Activated CD8-positive, alpha-beta T cell treated with anti-CD3 and anti-CD28 coated beads for 36 hours (primary cell): ENCODE measurements around the gene STUM. TPM values are rescaled to one million over a fixed set of nuclear protein-coding genes. Genes with fewer than 3 reads are reported as not detected.

Experiments
- ATAC-seq: fragments of 200-7000 bp; cut with Tn5 transposase; one replicate; pipeline ENCODE4 v1.10.0; 2021; ENCODE audit warnings: mild to moderate bottlenecking, moderate library complexity
- CTCF ChIA-PET: fragments of 350-600 bp; sonication (Branson Sonifier 250); formaldehyde crosslinking; loops from one replicate; lab custom pipeline; 2021; ENCODE audit warnings: antibody characterized with exemption; lab: Charles Lee
- POLR2A ChIA-PET: fragments of 350-600 bp; sonication (Branson Sonifier 250); formaldehyde crosslinking; loops from one replicate; lab custom pipeline; 2021; ENCODE audit warnings: antibody characterized with exemption; lab: Charles Lee
- DNase-seq: peaks from one replicate; pipeline ENCODE4 v3.0.0-alpha.2; 2020
- H3K27ac Mint-ChIP-seq: one replicate; pipeline ENCODE4 v1.8.0; 2021; ENCODE audit warnings: mild to moderate bottlenecking, mixed read lengths
- H3K27me3 Mint-ChIP-seq: one replicate; pipeline ENCODE4 v1.8.0; 2021; ENCODE audit warnings: mixed read lengths
- H3K36me3 Mint-ChIP-seq: one replicate; pipeline ENCODE4 v1.8.0; 2021; ENCODE audit warnings: low read depth, mixed read lengths
- H3K4me1 Mint-ChIP-seq: one replicate; pipeline ENCODE4 v1.8.0; 2021; ENCODE audit warnings: low read depth, mixed read lengths
- H3K4me3 Mint-ChIP-seq: one replicate; pipeline ENCODE4 v1.8.0; 2021; ENCODE audit warnings: mild to moderate bottlenecking, moderate library complexity, mixed read lengths
- H3K9me3 Mint-ChIP-seq: one replicate; pipeline ENCODE4 v1.8.0; 2021; ENCODE audit warnings: mixed read lengths
- CTCF ChIP-seq: fragments of 200-600 bp; IDR thresholded peaks from one replicate; pipeline ENCODE4 v1.8.0; 2022; ENCODE audit warnings: antibody characterized with exemption, mild to moderate bottlenecking
- intact Hi-C: fragments of 100-400 bp; cut with micrococcal nuclease; formaldehyde crosslinking; loops from one replicate; pipeline ENCODE4 v1.10.0; 2022
- total RNA-seq, 2 experiments: library from RNA; stranded (reverse); gene quantifications; one replicate each; pipeline ENCODE4 v1.2.3, GENCODE V29; 2021

Gene STUM
- total RNA-seq, 2 experiments from 2014 or later: not detected

DNA sequence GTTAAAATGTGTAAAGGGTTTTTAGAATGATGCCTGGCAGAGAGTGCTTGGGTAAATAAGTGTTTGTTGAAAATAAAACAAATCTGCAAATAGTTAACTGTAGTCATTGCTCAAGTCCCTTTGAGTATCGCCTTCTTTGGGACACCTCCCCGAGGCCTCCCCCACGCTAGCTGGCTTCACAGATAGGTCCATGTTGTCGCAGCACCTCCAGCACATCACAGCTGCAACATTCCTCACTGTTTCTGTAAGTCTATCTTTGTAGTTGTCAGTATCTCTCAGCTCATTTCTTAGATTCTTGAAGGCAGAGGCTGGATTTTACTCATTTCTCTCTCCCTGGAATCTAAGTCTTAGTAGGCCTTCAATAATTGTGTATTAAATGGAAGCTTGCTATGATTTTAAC, 1.6 kb upstream of the STUM start:
- DNase-seq (no peak), ATAC-seq (no peak)
- TF ChIP-seq CTCF: no peak
- ChIA-PET CTCF (interaction anchor here (0.6 to 4.9 kb wide), 17 partner anchors 8 to 139 kb away, joined by 3 to 23 read pairs (median 5); partner anchors contain the start of gene PARP1), POLR2A (interaction anchor here (1.1 kb wide), 1 partner anchor 139 kb away, joined by 3 read pairs; the partner anchor contains the start of gene PARP1)
- H3K9me3 Mint-ChIP-seq: no peaks in the 10 kb centered on the region
- peaks cover 43% of the 10 kb centered on the region for H3K27me3 Mint-ChIP-seq
- intact Hi-C loops: loop anchor here (5.0 to 10.0 kb wide), 2 partner anchors 60 to 122 kb away; no protein-coding TSS in a partner anchor
- H3K27ac Mint-ChIP-seq: no peak overlapping the region
- H3K4me3 Mint-ChIP-seq: no peak overlapping the region
- H3K36me3 Mint-ChIP-seq: no peaks in the 10 kb centered on the region
- H3K4me1 Mint-ChIP-seq: peaks cover 13% of the 10 kb centered on the region

DNA sequence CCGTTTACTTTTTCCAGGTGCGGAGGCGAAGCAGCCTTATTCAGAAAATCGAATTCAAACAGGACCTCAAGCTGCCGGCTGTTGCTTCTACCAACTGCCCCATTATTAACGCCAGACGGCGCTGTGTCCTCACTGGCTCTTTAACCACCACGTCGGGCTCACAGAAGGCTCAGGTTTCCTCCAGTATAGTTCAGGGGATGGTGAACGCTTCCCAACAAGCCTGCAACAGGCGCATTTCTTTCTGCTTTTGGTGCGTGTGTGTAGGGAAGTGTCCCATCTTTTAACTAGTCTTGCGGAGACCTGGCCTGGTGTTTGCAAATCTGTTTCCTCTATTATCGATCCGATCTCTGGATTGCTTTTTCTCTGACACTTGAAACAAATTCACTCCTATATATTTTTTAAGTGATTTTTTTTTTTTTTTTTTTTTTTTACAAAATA, 791 bp upstream of the STUM start:
- Mint-ChIP-seq H3K4me1 (peaks cover 13% of the 10 kb centered on the region), H3K9me3 (no peaks in the 10 kb centered on the region), H3K36me3 (no peaks in the 10 kb centered on the region), H3K27ac (no peak overlapping the region), H3K4me3 (no peak overlapping the region), H3K27me3 (peaks cover 43% of the 10 kb centered on the region)
- peak; percentile 66 for ATAC-seq
- intact Hi-C loops: loop anchor here (5.0 to 10.0 kb wide), 2 partner anchors 60 to 123 kb away; no protein-coding TSS in a partner anchor
- ChIA-PET POLR2A (no interaction called here), CTCF (interaction anchor here (0.6 to 4.9 kb wide), 19 partner anchors 8 to 168 kb away, joined by 3 to 23 read pairs (median 5); partner anchors contain the start of gene PARP1)
- peak; percentile 71 for TF ChIP-seq CTCF
- DNase-seq: peak; percentile 83

GRCh38 chr1:226549094-226549936, 751 bp downstream of the STUM start:
- DNase-seq (peak; percentile 20), ATAC-seq (peak; percentile 12)
- intact Hi-C loops: loop anchor here (5.0 to 10.0 kb wide), 2 partner anchors 58 to 125 kb away; no protein-coding TSS in a partner anchor
- ChIA-PET POLR2A (no interaction called here), CTCF (interaction anchor here (0.8 to 4.9 kb wide), 12 partner anchors 16 to 428 kb away, joined by 3 to 23 read pairs (median 5); partner anchors contain the start of gene PARP1)
- no peaks in the 10 kb centered on the region for H3K36me3 Mint-ChIP-seq
- peak overlapping the region; percentile 49 for H3K4me3 Mint-ChIP-seq
- H3K27ac Mint-ChIP-seq: no peak overlapping the region
- peaks cover 13% of the 10 kb centered on the region for H3K4me1 Mint-ChIP-seq
- H3K27me3 Mint-ChIP-seq: peaks cover 49% of the 10 kb centered on the region
- H3K9me3 Mint-ChIP-seq: no peaks in the 10 kb centered on the region
- no peak for TF ChIP-seq CTCF

DNA sequence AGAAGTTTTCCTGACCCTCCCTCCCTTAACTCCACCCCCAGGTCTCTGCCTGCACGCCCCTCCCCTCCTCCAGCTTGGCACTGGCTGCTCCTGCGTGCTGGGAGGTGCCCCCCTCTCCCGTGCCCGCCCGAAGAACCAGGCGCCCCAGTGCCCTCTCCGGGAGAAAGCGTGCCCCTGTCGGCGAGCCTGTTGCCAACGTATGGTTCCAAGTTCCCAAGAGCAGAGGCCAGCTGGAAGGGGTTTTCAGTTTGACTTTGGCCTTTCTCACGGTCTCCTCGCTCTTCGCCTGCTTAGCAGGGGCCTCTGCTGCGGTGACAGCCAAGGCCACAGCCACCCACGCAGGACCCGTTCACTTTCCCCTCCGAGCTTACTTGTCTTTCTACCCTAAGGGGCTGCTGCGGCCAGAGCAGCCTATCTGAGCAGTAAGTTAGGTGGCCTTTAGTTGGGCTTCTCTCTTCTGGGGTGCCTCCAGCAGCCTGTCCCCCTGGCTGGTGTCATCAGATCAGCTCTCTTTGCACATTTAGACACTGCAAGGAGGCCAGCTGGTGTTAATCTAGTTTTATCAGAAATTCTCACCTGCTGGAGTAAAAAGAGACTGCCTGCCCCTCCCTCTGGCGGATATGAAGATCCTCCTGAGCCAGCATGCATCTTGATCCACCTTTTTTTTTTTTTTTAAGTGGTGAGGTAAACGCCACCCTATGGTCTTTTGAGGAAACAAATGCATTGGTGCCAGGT, 1.5 kb downstream of the STUM start:
- H3K27me3 Mint-ChIP-seq: peaks cover 52% of the 10 kb centered on the region
- DNase-seq: peak; percentile 70
- ChIA-PET POLR2A (interaction anchor here (0.6 kb wide), 1 partner anchor 8 kb away, joined by 3 read pairs; no protein-coding TSS in a partner anchor), CTCF (interaction anchor here (0.7 to 4.9 kb wide), 15 partner anchors 17 to 429 kb away, joined by 3 to 23 read pairs (median 4); partner anchors contain the start of gene PARP1)
- intact Hi-C loops: loop anchor here (5.0 to 10.0 kb wide), 2 partner anchors 57 to 125 kb away; no protein-coding TSS in a partner anchor
- ATAC-seq: peak; percentile 53
- no peaks in the 10 kb centered on the region for H3K9me3 Mint-ChIP-seq
- no peaks in the 10 kb centered on the region for H3K36me3 Mint-ChIP-seq
- no peak overlapping the region for H3K27ac Mint-ChIP-seq
- peak; percentile 37 for TF ChIP-seq CTCF
- H3K4me3 Mint-ChIP-seq: peak overlapping the region; percentile 49
- H3K4me1 Mint-ChIP-seq: peaks cover 13% of the 10 kb centered on the region
